ENCODE data around the gene DNASE2. TPM values are rescaled to one million over a fixed set of nuclear protein-coding genes. Genes with fewer than 3 reads are reported as not detected.

DNASE2 gene
- 10 to 100 TPM in 2 of 4 donors, 1 to 10 TPM in 2; 5.5 to 23.0 (median 13.1) TPM for total RNA-seq
- 10 to 100 TPM in 1 of 3 donors, 1 to 10 TPM in 2; 5.9 to 14.8 (median 7.5) TPM for polyA plus RNA-seq
- long read RNA-seq, donor 1, transcript DNASE2-201 (6 exons, 1,955 nt): major isoform, 9 of 16 reads
- long read RNA-seq, donor 1, partial matches to known transcripts: 6 of 16 reads
- long read RNA-seq, donor 1, other reads (novel, unspliced or antisense): 1 of 16 reads
- long read RNA-seq, donor 2, transcript DNASE2-201 (6 exons, 1,955 nt): major isoform, 8 of 12 reads
- long read RNA-seq, donor 2, partial matches to known transcripts: 3 of 12 reads
- long read RNA-seq, donor 2, other reads (novel, unspliced or antisense): 0 of 12 reads

GRCh38 chr19:12881172-12881808, at the start of gene DNASE2:
TSS of gene DNASE2 (minus strand) at chr19:12881449. CDS start at chr19:12881375, 74 bp downstream.
- Histone ChIP-seq H3K9me3 (no peaks in the 10 kb centered on the region), H3K4me1 (peaks cover 15% of the 10 kb centered on the region), H3K36me3 (ENCODE audit: insufficient read depth in 1 of 2, low read depth in 1 of 2) (peaks cover 3 to 24% of the 10 kb centered on the region in 2 donors), H3K27ac (peak within 1 kb of the TSS; percentile 86), H3K27me3 (ENCODE audit: insufficient read depth in 3 of 3, low read length in 2 of 3) (peaks cover 0 to 10% (median 2%) of the 10 kb centered on the region in 3 donors), H3K4me3 (peak within 1 kb of the TSS; percentile 79)
- 0% methylated on average over 35 to 38 of the region's 38 CpGs for WGBS, 3 donors
- intact Hi-C loops (cut with DNase I): no loop called here
- peak; percentile 96 to 97 for DNase-seq
- peak; percentile 93 to 97 (median 94) for ATAC-seq
- TF ChIP-seq CTCF (IDR thresholded peaks at IDR 0.05): no peak

- Histone ChIP-seq H3K27ac (no peak overlapping the region), H3K9me3 (no peaks in the 10 kb centered on the region), H3K36me3 (ENCODE audit: insufficient read depth in 1 of 2, low read depth in 1 of 2) (peaks cover 5 to 62% of the 10 kb centered on the region in 2 donors), H3K27me3 (ENCODE audit: insufficient read depth in 3 of 3, low read length in 2 of 3) (no peaks in the 10 kb centered on the region), H3K4me1 (peaks cover 8% of the 10 kb centered on the region), H3K4me3 (no peak overlapping the region)
- ATAC-seq (no peak), DNase-seq (no peak)
- 84 to 92% (median 91%) methylated on average over 19 of the region's 19 CpGs for WGBS, 3 donors
- intact Hi-C loops (cut with DNase I): loop anchor here in 1 of 2 donors (10.0 kb wide), 1 partner anchor 125 kb away; the partner anchor contains the start of genes PRDX2, RNASEH2A and THSD8
- TF ChIP-seq CTCF (IDR thresholded peaks at IDR 0.05): no peak
Observed at GRCh38 chr19:12930002-12930645, 48.9 kb upstream of the DNASE2 start.

- WGBS, 3 donors: 95 to 96% (median 95%) methylated on average over 29 of the region's 29 CpGs
- H3K27me3 ChIP-seq (ENCODE audit: insufficient read depth in 3 of 3, low read length in 2 of 3): no peaks in the 10 kb centered on the region
- no peak overlapping the region for H3K4me3 ChIP-seq
- DNase-seq: no peak
- no peaks in the 10 kb centered on the region for H3K9me3 ChIP-seq
- H3K27ac ChIP-seq: no peak overlapping the region
- H3K36me3 ChIP-seq (ENCODE audit: insufficient read depth in 1 of 2, low read depth in 1 of 2): peaks cover 23 to 79% of the 10 kb centered on the region in 2 donors
- ATAC-seq: no peak
- H3K4me1 ChIP-seq: no peaks in the 10 kb centered on the region
- intact Hi-C loops (cut with DNase I): no loop called here
- TF ChIP-seq CTCF (IDR thresholded peaks at IDR 0.05): no peak
Observed at GRCh38 chr19:12924621-12925310, 43.5 kb upstream of the DNASE2 start.

GRCh38 chr19:12922959-12923358, 41.7 kb upstream of the DNASE2 start:
- DNase-seq (no peak), ATAC-seq (no peak)
- Histone ChIP-seq H3K4me3 (no peak overlapping the region), H3K36me3 (ENCODE audit: insufficient read depth in 1 of 2, low read depth in 1 of 2) (peaks cover 18 to 61% of the 10 kb centered on the region in 2 donors), H3K27me3 (ENCODE audit: insufficient read depth in 3 of 3, low read length in 2 of 3) (no peaks in the 10 kb centered on the region), H3K4me1 (peaks cover 3% of the 10 kb centered on the region), H3K27ac (no peak overlapping the region), H3K9me3 (no peaks in the 10 kb centered on the region)
- intact Hi-C loops (cut with DNase I): no loop called here
- WGBS, 3 donors: 94 to 98% (median 97%) methylated on average over 4 of the region's 4 CpGs
- no peak for TF ChIP-seq CTCF (IDR thresholded peaks at IDR 0.05)
